HG02840 (cell line): ENCODE measurements around the gene ERRFI1.

Experiments used
- ATAC-seq: cut with Tn5 transposase; IDR thresholded peaks from one replicate; pipeline ENCODE4 v1.9.1; 2021; ENCODE audit warnings: mild to moderate bottlenecking, moderate library complexity, moderate number of reproducible peaks; ENCODE audit not compliant: unreplicated experiment, low FRiP score

The ERRFI1 gene

DNA sequence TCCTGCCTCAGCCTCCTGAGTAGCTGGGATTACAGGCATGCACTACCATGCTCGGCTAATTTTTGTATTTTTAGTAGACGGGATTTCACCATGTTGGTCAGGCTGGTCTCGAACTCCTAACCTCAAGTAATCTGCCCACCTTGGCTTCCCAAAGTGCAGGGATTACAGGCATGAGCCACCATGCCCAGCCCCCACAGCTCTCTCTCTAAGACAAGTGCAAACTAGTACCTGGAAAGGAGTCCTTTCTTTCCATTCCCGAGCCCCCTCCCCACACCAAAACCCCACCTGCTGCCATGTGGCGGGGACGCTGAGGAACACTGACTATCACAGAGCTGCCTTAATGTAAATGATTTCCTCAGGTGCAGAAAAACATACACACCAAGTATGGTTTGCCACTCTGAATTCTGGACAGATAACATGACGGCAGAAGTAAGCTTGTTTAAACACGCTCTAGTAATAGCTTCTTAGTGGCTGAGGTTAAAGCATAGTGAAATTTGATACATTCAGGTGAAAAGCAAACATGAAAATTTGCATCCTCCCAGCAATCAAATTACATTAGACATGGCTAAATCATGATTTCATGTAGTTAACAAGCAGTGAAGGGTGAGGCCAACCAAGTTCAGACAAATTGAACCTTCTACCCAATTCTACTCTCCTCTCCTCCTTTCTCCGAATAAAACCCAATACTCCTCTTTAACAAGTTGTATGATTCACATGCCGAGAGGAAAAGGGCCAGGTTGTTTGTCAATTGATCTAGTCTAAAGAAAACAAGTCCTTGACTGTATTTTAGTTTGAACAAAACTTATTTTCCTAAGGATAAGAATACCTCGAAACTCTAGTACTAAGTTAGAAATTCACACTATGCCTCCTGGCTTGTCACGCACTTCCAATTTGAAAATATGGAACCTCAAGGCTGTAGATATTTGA is 19.8 kb downstream of the ERRFI1 start:
- ATAC-seq: no peak

DNA sequence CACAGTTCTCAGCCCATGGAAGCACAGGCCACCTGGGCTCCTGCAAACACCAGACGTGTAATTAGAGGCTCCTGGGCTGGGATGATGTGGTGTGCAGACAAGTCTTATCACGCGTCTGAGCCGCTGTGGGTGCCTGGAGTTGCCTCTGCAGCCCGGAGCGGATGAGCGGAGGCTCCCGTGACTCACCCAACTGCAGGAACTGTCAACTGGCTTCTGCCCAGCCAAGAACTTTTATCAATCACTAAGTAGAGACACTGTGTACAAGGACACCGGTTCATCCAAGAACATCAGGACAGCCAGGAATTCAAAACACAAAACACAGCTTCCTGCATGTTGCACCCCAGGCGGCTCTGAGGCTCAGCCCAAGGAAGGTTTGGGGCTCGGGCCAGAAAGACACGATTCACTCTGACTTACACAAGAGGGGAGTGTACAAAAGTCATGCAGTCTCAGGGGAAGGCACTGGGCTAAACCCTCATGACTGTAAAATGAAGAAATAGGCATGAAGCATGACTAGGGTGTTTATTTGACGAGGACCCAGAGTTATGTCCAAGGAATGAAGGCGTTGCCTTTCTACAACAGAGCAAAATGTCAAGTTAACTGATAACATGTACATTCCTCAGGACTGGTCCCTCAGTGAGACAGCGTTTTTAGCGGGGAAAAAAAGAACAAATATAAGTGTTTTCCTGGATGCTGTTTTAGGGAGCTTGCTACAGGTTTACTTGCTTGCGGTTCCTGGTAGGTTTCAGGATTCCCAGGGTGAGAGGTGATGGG is 21.1 kb downstream of the ERRFI1 start:
- ATAC-seq: no peak

DNA sequence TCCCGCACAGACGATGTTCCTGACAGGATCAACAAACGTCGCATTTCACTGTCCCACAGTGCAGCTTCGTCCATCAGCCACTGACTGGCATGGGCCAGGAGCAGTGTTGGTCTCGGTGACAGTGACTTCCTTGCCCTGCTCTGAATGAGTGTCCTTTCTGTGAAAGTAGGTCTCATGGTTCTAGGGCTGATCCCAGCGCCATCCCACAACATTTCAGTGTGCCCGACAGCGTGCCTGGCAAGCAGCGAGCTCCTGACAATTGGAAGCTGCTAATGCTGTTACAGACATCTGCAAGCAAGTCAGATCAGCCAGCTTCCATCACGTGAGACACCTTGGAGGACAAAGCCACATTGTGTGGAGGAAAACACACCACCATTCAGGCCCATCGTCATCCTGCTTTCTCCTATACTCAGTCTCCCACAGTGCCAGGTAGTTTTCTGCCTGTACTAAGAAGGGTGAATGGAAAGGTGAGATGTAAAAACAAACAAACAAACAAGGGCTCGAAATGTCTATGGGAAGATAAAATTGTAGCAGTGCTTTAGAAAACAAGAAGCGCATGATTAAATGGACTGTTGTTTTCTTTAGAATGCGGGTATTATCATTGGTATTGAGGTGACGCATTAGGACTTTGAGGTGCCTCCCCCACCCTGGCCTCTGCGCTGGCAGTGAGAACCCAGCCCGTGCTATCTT is 21.9 kb downstream of the ERRFI1 start:
- ATAC-seq: no peak

DNA sequence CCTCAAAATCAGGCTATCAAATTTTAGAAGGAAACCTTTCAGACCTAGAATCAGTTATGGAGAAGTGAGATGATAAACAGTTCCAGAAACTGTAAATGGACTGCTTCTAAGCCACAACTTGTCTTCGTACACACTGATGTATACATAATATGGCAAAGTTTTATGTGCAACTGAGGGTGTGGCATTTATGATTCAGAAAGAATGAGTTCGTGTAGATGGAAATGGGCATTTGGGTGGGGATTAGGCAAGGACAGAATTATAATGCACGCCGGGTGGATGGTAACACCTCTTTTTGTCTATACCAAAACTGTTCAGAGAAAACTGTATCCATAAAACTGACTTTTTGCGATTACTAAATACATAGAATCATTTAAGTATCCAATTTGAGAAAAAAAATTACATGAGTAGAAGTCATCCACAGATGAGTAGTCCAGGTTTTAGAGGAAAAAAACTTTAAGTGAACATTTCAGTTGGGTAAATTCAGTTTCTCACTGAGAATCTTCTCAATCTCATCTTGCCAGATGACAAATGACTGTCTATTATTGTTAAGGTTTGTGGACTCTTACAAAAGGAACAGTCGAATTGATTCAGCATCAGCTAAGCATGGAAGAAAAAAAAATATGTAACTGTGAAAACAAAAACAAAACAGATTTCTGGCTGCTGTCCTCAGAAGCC is 22.5 kb downstream of the ERRFI1 start:
- ATAC-seq: no peak

DNA sequence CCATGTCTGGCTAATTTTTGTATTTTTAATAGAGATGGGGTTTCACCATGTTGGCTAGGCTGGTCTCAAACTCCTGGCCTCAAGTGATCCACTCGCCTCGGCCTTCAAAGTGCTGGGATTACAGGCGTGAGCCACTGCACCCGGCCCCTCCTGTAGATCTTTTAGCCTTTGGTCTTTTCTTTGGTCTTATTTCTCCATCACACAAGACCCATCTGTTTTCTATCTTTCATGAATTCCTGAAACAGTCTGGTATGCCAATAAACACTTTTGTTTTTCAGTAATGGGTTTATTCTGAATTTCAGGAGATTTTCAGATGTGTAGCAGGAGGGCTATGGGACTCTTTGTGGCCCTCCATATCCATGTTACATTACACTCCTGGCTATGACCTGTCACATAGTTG is 23.2 kb downstream of the ERRFI1 start:
- no peak for ATAC-seq

DNA sequence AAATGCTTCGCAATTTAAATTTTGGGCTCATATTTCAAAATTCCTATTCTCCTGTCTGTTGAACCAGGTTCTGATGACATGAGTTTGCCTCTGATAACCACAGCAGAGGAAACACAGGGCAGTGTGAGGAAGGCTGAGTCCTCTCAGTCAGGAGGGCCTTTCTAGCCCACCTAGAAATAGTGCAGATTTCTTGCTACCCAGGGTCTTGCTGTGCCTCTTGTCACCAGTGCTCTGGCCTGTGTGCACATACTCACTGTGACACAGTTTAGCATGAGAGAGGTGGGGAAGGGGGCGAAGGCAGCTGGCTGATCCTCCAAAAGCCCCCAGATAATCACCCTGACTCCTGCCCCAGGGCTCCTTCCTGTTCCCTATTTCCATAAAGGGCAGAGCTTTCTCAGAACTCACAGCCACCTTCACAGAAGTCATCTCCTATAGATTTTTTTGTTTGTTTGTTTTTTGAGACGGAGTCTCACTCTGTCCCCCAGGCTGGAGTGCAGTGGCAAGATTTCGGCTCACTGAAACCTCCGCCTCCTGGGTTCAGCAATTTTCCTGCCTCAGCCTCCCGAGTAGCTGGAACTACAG is 23.7 kb downstream of the ERRFI1 start:
- ATAC-seq: no peak

DNA sequence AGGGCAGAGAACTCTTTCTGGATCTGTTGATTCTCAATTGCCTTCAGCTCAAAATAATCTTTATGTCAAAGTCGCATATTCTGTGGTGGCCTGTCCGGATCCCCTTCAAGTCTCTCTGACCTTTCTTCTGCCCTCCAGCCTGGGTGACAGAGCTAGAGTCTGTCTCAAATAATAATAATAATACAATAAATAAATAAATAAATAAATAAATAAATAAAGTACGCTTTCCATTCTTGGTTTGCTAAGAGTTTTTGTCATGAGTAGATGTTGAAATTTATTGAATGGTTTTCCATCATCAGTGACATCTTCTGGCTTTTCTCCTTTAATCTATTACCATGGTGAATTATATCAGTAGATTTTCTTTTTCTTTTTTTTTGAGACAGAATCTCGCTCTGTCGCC is 30.7 kb downstream of the ERRFI1 start:
- no peak for ATAC-seq

DNA sequence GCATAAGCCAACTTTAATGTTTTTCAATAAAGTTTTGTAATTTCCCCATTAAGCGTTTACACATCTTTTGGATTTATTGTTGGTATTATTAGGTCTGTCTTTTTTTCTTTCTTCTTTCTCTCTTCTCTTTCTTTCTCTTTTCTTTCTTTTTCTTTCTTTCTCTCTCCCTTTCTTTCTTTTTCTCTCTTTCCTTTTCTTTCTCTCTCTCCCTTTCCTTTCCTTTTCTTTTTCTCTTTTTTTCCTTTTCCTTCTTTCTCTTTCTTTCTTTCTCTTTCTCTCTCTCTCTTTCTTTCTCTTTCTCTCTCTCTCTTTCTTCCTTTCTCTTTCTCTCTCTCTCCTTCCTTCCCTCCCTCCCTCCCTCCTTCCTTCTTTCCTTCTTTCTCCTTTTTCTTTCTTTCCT is 31.3 kb downstream of the ERRFI1 start:
- ATAC-seq: no peak

DNA sequence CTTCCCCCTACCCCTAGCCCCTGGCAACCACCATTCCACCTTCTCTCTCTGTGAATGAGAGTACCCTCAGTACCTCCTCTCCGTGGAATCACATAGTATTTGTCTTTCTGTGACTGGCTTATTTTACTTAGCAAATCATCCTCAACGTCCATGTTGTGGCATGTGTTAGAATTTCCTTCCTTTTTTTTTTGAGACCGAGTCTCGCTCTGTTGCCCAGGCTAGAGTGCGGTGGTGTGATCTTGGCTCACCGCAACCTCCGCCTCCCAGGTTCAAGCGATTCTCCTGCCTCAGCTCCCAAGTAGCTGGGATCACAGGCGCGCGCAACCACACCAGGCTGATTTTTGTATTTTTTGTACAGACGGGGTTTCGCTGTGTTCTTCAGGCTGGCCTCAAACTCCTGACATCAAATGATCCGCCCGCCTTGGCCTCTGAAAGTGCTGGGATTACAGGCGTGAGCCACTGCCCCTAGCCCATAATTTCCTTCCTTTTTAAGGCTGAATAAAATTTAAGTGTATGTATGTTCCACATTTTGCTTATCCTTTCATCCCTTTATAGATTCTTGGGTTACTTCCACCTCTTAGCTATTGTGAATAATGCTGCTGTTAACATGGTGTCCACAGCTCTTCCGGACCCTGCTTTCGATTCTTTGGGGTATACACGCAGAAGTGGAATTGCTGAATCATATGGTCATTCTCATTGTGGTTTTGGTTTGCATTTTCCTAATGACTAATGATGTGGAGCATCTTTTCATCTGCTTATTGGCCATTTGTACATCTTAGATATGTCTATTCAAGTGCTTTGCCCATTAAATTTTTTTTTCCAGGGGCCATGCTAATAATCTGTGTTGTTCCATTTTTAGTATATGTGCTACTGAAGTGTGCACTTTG is 32.3 kb downstream of the ERRFI1 start:
- no peak for ATAC-seq

DNA sequence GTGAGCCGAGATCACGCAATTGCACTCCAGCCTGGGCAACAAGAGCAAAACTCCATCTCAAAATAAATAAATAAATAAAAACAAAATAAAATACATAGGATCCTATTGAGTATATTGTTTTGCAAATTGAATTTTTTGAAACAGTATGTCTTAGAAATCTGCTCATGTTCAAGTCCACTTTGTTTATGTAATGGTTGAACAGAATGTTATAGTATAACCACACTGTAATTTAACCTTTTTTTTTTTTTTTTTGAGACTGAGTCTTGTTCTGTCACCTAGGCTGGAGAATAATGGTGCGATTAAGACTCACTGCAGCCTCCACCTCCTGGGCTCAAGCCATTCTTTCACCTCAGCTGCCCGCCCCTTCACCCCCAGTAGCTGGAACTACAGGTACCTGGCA is 33.2 kb downstream of the ERRFI1 start:
- ATAC-seq: no peak

DNA sequence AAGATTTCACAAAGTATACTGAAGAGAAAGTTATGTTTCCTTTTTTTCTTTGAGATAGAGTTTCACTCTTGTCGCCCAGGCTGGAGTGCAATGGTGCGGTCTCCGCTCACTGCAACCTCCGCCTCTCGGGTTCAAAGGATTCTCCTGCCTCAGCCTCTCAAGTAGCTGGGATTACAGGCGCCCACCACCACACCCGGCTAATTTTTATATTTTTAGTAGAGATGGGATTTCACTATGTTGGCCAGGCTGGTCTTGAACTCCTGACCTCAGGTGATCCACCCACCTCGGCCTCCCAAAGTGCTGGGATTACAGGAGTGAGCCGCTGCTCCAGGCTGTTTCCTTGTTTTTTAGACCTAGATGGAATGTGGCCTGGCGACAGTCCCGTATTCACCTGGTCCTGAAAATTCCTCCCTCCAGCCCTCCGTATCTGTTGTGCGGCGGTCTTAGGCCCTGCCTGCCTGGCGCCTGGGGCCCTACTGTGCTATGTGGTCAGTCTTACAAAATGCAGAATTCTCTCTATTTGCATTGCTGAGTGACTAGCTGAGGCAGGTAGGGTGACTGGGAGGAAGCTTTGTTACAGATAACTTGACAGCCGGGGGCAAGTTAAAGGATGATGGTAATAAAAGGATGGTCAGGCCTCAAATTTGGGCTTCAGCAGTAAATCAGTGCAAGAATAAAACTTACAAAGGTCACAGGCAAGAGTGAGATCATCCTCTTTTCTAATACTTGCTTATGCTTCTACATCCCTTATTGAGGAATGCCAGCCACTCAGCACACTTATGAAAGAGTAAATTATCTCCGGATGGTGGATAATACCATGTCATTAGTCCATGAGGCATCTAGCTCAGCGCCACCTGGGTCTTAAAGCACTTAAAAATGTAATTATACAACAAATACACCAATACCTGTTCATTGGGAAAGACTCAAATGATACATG is 34.3 kb downstream of the ERRFI1 start:
- ATAC-seq: no peak

DNA sequence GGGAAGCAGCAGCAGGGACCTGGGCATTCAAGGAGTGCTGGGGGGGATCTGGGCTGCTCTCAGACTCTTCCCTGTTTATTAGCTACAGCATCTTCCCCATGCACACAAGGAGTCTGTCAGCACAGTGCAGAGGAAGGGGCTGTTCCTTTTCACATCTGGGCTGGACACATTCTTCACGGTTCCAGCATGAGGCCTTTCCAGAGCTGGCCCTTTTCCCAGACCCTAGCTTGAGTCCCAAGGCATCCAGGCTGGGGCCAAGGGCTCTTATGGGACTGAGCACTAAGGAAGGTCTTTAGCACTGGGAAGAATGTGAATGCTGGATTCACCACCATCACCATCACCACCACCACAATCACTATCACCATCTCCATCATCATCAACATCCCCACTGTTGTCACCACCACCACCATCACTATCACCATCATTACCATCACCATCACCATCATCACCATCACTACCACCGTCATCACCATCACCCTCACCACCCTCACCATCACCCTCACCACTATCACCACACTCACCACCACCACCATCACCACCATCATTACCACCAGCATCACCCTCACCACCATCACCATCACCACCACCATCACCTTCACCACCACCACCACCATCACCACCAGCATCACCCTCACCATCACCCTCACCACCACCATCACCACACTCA is 36.2 kb downstream of the ERRFI1 start:
- ATAC-seq: no peak

DNA sequence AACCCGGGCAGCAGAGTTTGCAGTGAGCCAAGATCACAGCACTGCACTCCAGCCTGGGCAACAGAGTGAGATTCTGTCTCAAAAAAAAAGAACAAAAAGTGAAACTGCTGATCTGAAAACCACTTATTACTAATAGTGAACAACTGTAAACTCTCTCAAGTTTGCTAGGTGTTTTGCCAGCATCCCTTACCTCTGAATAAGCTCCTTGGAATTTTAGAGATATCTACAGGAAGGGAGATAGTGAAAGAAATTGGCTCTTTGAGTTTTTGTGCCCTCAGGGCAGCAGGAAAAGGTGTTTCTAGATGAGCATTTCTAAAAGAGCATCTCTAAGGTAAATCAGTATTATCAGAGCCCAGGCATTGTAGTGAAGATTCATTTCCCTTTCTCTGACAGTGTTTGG is 37.5 kb downstream of the ERRFI1 start:
- no peak for ATAC-seq

DNA sequence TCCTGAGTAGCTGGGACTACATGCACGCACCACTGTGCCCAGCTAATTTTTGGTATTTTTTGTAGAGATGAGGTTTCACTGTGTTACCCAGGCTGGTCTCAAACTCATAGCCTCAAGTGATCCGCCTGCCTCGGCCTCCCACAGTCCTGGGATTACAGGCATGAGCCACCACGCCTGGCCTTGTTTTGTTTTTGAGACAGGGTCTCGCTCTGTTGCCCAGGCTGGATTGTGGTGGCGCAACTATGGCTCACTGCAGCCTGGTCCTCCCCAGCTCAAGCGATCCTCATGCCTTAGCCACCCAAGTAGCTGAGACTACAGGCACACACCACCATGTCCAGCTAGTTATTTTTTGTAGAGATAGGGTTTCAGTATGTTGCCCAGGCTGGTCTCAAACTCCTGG is 38.6 kb downstream of the ERRFI1 start:
- no peak for ATAC-seq

DNA sequence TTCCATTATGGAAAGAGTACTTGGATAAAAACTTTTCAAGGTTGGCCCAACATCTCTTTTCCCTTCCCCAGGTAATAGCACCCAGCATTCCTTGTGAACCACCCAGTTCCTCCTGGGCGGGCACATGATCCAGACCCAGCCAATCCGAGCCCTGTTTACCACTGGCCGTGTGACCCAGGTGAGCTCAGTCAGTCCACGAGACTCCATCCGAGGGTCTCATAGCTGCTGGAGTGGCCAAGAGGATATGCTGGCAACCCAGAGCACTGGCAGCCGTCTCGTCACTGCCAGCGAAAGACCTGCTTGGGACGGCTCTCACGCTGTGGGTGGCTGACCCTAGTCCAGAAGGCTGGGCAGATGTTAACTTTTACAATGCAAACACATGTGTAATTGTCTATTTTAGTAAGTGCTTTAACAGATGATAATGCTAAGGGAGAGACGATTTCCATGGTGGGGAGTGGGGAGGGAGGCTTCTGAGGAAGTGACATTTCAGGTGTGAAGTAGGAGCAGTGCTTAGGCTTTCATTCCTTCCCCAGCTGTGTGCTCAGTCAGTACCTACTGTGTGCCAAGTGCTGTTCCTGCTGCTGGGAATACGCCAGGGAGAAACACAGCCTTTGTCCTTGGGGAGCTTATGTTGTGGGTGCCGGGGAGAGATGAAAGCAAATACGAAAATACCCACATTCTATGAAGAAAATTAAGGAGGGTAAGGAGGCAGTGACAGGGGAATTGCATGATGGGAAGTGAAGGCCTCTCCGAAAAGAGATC is 40.1 kb downstream of the ERRFI1 start:
- no peak for ATAC-seq

DNA sequence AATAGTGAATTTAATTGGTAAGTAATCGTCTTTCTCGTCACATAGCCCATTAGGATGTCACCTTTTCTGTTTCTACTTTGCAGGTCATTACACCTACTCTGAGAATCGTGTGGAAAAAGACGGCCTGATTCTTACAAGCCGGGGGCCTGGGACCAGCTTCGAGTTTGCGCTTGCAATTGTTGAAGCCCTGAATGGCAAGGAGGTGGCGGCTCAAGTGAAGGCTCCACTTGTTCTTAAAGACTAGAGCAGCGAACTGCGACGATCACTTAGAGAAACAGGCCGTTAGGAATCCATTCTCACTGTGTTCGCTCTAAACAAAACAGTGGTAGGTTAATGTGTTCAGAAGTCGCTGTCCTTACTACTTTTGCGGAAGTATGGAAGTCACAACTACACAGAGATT is 41.3 kb downstream of the ERRFI1 start:
- no peak for ATAC-seq
